OCI-LY7 (cell line): ENCODE measurements around the gene PSMG2. TPM values are rescaled to one million over a fixed set of nuclear protein-coding genes. Genes with fewer than 3 reads are reported as not detected.

Experiments used
- BruUV-seq: library from RNA; stranded (reverse); fragments of 400-500 nt; replicated peaks from 2 replicates; lab custom pipeline; 2021; lab: Mats Ljungman, UMichigan
- CTCF ChIA-PET: fragments of 300-600 bp; sonication (Branson Sonifier 250); formaldehyde crosslinking; loops from one replicate; lab custom pipeline; 2022; ENCODE audit warnings: antibody characterized with exemption; ENCODE audit not compliant: unreplicated experiment; lab: Charles Lee
- POLR2A ChIA-PET: fragments of 300-600 bp; sonication (Branson Sonifier 250); formaldehyde crosslinking; loops from one replicate; lab custom pipeline; 2022; ENCODE audit warnings: antibody characterized with exemption; lab: Charles Lee
- DNase-seq: peaks from one replicate; pipeline ENCODE4 v3.0.0-alpha.2; 2015; ENCODE audit warnings: low spot score
- H2AFZ ChIP-seq: fragments of 200-600 bp; sonication (generic), shearing (Covaris generic); 2 replicates; pipeline ENCODE4 v1.6.1; 2014; ENCODE audit warnings: mild to moderate bottlenecking, antibody characterized with exemption, low read length, moderate library complexity
- H3K27ac ChIP-seq: fragments of 200-600 bp; sonication (generic); 2 replicates; pipeline ENCODE4 v1.5.1; 2014; ENCODE audit warnings: mixed run types, low read depth, mild to moderate bottlenecking, moderate library complexity, low read length, inconsistent platforms; ENCODE audit not compliant: poor library complexity, severe bottlenecking
- H3K36me3 ChIP-seq: fragments of 200-600 bp; sonication (generic); 2 replicates; pipeline ENCODE4 v1.6.1; 2014; ENCODE audit warnings: mild to moderate bottlenecking, antibody characterized with exemption, low read length, moderate library complexity, mixed read lengths; ENCODE audit not compliant: insufficient read depth
- H3K4me1 ChIP-seq: fragments of 200-600 bp; sonication (generic); 2 replicates; pipeline ENCODE4 v1.5.1; 2014; ENCODE audit warnings: mild to moderate bottlenecking, low read length; ENCODE audit not compliant: insufficient read depth, poor library complexity, severe bottlenecking
- H3K4me2 ChIP-seq: fragments of 200-600 bp; sonication (generic); 2 replicates; pipeline ENCODE4 v1.6.1; 2014; ENCODE audit warnings: mild to moderate bottlenecking, low read length
- H3K4me3 ChIP-seq: fragments of 200-600 bp; sonication (generic); 2 replicates; pipeline ENCODE4 v1.5.1; 2014; ENCODE audit warnings: mild to moderate bottlenecking, low read depth, low read length; ENCODE audit not compliant: poor library complexity, severe bottlenecking
- H3K79me2 ChIP-seq: fragments of 200-600 bp; sonication (generic); 2 replicates; pipeline ENCODE4 v1.6.1; 2016; ENCODE audit warnings: low read depth, mild to moderate bottlenecking, low read length, moderate library complexity, mixed read lengths; ENCODE audit not compliant: insufficient read depth
- H3K9me2 ChIP-seq: fragments of 200-600 bp; sonication (generic); 2 replicates; pipeline ENCODE4 v1.6.1; 2016; ENCODE audit warnings: mild to moderate bottlenecking, low read length, mixed read lengths; ENCODE audit not compliant: insufficient read depth
- H3K9me3 ChIP-seq: fragments of 200-600 bp; sonication (generic); 2 replicates; pipeline ENCODE4 v1.6.1; 2014; ENCODE audit warnings: mild to moderate bottlenecking, mixed run types, low read length, mixed read lengths
- H4K20me1 ChIP-seq: fragments of 200-600 bp; sonication (generic); 2 replicates; pipeline ENCODE4 v1.6.1; 2014; ENCODE audit warnings: mild to moderate bottlenecking, antibody characterized with exemption, low read length, moderate library complexity, mixed read lengths; ENCODE audit not compliant: insufficient read depth
- EZH2phosphoT487 ChIP-seq: fragments of 200-600 bp; sonication (generic); IDR thresholded peaks from 2 replicates; pipeline ENCODE4 v1.6.1; 2018; ENCODE audit warnings: low read depth, borderline replicate concordance, mild to moderate bottlenecking, mixed run types, antibody characterized with exemption, low read length, moderate library complexity, mixed read lengths
- intact Hi-C: fragments of 100-400 bp; cut with micrococcal nuclease; formaldehyde crosslinking; loops from one replicate; pipeline ENCODE4 v1.10.0; 2022; ENCODE audit not compliant: unreplicated experiment
- total RNA-seq, 2 experiments: library from RNA; depleted of rRNA in 1 of 2; stranded (reverse); fragments of >200 nt in 1 of 2; shearing (Covaris generic) in 1 of 2; gene quantifications; 2 replicates each; pipeline ENCODE4 v1.2.3, GENCODE V29; 2014 to 2022
- TF ChIP-seq, protein P1 (sequence below): fragments of 200-600 bp; sonication (generic); conservative IDR thresholded peaks from 2 replicates; pipeline ENCODE4 v1.5.1; 2014; ENCODE audit warnings: mild to moderate bottlenecking, antibody characterized with exemption, low read length, moderate library complexity, mixed read lengths

Gene PSMG2
- total RNA-seq, 2 experiments from 2014 or later = 69.2 to 98.8 TPM

- Histone ChIP-seq H3K4me3 (no peak overlapping the region), H2AFZ (no peak overlapping the region), H3K36me3 (no peaks in the 10 kb centered on the region), H3K9me3 (no peaks in the 10 kb centered on the region), H3K79me2 (no peaks in the 10 kb centered on the region), H3K27ac (no peak overlapping the region), H3K4me1 (no peaks in the 10 kb centered on the region), H3K4me2 (no peak overlapping the region), H4K20me1 (no peaks in the 10 kb centered on the region), H3K9me2 (no peaks in the 10 kb centered on the region)
- no peak for DNase-seq
- BruUV-seq = no TSS peak
- TF ChIP-seq EZH2phosphoT487 = no peak
- TF ChIP-seq, protein P1, sequence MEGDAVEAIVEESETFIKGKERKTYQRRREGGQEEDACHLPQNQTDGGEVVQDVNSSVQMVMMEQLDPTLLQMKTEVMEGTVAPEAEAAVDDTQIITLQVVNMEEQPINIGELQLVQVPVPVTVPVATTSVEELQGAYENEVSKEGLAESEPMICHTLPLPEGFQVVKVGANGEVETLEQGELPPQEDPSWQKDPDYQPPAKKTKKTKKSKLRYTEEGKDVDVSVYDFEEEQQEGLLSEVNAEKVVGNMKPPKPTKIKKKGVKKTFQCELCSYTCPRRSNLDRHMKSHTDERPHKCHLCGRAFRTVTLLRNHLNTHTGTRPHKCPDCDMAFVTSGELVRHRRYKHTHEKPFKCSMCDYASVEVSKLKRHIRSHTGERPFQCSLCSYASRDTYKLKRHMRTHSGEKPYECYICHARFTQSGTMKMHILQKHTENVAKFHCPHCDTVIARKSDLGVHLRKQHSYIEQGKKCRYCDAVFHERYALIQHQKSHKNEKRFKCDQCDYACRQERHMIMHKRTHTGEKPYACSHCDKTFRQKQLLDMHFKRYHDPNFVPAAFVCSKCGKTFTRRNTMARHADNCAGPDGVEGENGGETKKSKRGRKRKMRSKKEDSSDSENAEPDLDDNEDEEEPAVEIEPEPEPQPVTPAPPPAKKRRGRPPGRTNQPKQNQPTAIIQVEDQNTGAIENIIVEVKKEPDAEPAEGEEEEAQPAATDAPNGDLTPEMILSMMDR = no peak
- ChIA-PET POLR2A (interaction anchor here (0.6 kb wide), 1 partner anchor 178 kb away, joined by 3 read pairs; no protein-coding TSS in a partner anchor), CTCF (no interaction called here)
- intact Hi-C loops = no loop called here
These were observed 66.3 kb downstream of the PSMG2 start for GRCh38 chr18:12769136-12769535.

DNA sequence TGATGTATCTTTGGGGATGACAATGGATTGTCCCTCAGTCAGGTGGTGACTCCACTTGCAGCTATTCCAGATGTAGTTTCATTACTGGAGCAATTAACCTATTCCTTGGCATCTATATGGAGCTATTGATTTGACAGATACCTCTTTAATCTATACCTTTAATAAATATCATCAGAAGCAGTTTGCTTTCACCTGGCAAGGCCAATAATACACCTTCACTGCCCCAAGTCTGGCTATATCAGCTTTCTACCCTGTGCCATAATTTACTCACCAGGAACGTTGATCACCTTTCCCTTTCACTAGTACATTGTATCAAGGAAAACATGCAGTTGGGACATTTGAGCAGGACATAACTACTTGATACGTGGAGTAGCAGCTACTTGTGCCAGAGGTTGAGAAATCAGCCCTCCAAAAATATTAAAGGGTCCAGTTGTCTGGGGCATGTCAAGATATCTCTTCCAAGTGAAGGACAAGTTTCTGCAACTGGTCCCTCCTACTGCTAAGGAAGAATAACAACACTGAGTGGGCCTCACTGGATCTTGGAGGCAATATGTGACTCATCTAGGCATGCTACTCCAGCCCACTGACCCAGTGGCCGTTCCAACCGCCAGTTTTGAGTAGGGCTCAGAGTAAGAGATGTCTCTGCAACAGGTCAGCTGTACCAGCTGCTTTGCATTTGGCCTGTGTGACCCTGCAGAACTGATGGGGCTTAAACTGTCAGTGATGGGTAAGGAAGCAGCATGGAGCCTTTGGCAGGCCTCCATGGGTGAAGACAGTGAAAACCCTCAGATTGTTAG, 67.0 kb downstream of the PSMG2 start:
- H4K20me1 ChIP-seq = no peaks in the 10 kb centered on the region
- H2AFZ ChIP-seq = no peak overlapping the region
- no peak for TF ChIP-seq EZH2phosphoT487
- TF ChIP-seq, protein P1 = no peak
- no peak overlapping the region for H3K27ac ChIP-seq
- intact Hi-C loops = no loop called here
- H3K79me2 ChIP-seq = no peaks in the 10 kb centered on the region
- no peak overlapping the region for H3K4me3 ChIP-seq
- DNase-seq = no peak
- no peaks in the 10 kb centered on the region for H3K4me1 ChIP-seq
- BruUV-seq = no TSS peak
- no peaks in the 10 kb centered on the region for H3K9me2 ChIP-seq
- no peaks in the 10 kb centered on the region for H3K9me3 ChIP-seq
- ChIA-PET POLR2A (interaction anchor here (0.6 kb wide), 2 partner anchors 24 to 177 kb away, joined by 3 read pairs; no protein-coding TSS in a partner anchor), CTCF (no interaction called here)
- H3K36me3 ChIP-seq = no peaks in the 10 kb centered on the region
- H3K4me2 ChIP-seq = no peak overlapping the region
